ENCODE data around the gene P4HTM.
A peak's percentile ranks its signal among the peaks of the same experiment; 100 is the strongest.

The P4HTM gene

GRCh38 chr3:48982686-48983085, 7.4 kb upstream of the P4HTM start:
- H3K4me3 ChIP-seq (ENCODE audit: low read depth, low read length), result no peak overlapping the region
- TF ChIP-seq CTCF (IDR thresholded peaks at IDR 0.05; ENCODE audit: low read depth, low read length, missing control alignments), result no peak
- DNase-seq (ENCODE audit: low read depth), result no peak

GRCh38 chr3:48983096-48983495, 6.9 kb upstream of the P4HTM start:
- H3K4me3 ChIP-seq (ENCODE audit: low read depth, low read length), result no peak overlapping the region
- no peak for TF ChIP-seq CTCF (IDR thresholded peaks at IDR 0.05; ENCODE audit: low read depth, low read length, missing control alignments)
- no peak for DNase-seq (ENCODE audit: low read depth)

GRCh38 chr3:48984663-48985062, 5.4 kb upstream of the P4HTM start:
- no peak for DNase-seq (ENCODE audit: low read depth)
- TF ChIP-seq CTCF (IDR thresholded peaks at IDR 0.05; ENCODE audit: low read depth, low read length, missing control alignments), result no peak
- no peak overlapping the region for H3K4me3 ChIP-seq (ENCODE audit: low read depth, low read length)

GRCh38 chr3:48985831-48986376, 4.1 kb upstream of the P4HTM start:
- H3K4me3 ChIP-seq (ENCODE audit: low read depth, low read length), result no peak overlapping the region
- no peak for DNase-seq (ENCODE audit: low read depth)
- TF ChIP-seq CTCF (IDR thresholded peaks at IDR 0.05; ENCODE audit: low read depth, low read length, missing control alignments), result no peak

- peak overlapping the region; percentile 94 for H3K4me3 ChIP-seq (ENCODE audit: low read depth, low read length)
- no peak for DNase-seq (ENCODE audit: low read depth)
- TF ChIP-seq CTCF (IDR thresholded peaks at IDR 0.05; ENCODE audit: low read depth, low read length, missing control alignments), result no peak
Observed at GRCh38 chr3:48989126-48989795, 780 bp upstream of the P4HTM start.

- TF ChIP-seq CTCF (IDR thresholded peaks at IDR 0.05; ENCODE audit: low read depth, low read length, missing control alignments), result no peak
- DNase-seq (ENCODE audit: low read depth), result no peak
- peak overlapping the region; percentile 94 for H3K4me3 ChIP-seq (ENCODE audit: low read depth, low read length)
Observed at GRCh38 chr3:48990636-48991469, 812 bp downstream of the P4HTM start.
